Stimulated activated naive CD4-positive, alpha-beta T cell treated with Interleukin-2 at 50 U/mL for 16 hours (primary cell): ENCODE data around the gene PDXDC1.
"Not testable (repeated sequence)": the region's sequence is repeated elsewhere in the genome, so short reads cannot be mapped to it uniquely, and the experiment has no call there.

Source experiments
- DNase-seq: peaks from one replicate; lab custom pipeline; 2025; lab: John Stamatoyannopoulos, UW

Gene PDXDC1

DNA sequence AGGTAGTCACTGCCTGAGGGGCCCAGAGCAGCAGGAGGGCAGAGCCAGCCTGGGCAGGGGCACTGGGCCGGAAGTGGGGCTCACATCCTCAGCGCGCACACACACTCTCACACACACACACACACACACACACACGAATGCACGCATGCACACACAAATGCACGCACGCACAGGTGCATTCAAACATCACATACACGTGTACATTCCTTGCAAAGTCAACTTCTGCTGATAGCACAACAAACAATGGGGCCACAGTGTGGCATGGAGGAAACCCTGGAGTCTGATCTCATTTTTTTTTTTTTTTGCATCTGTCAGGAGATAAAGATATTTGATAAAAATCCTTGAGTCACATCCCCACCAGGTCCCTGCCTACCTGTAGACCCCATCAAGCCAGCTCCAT lies 182.8 kb downstream of the PDXDC1 start:
- not testable (repeated sequence) for DNase-seq

DNA sequence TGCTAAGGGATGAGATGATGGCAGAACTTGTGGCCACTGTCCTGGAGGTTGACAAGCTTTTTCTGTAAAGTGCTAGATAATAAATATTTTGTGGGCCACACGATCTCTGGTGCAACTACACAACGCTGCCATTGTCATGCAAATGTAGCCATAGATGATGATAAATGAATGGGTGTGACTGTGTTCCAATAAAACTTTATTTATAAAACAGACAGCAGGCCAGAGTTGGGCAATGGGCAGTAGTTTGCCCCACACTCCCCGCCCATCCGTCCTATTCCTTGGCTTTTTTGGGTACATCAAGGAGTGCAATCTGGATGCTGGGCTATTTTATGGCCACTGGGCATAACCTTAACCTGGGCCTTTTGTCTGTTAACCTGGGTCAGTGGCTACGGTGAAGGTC lies 184.8 kb downstream of the PDXDC1 start:
- not testable (repeated sequence) for DNase-seq

DNA sequence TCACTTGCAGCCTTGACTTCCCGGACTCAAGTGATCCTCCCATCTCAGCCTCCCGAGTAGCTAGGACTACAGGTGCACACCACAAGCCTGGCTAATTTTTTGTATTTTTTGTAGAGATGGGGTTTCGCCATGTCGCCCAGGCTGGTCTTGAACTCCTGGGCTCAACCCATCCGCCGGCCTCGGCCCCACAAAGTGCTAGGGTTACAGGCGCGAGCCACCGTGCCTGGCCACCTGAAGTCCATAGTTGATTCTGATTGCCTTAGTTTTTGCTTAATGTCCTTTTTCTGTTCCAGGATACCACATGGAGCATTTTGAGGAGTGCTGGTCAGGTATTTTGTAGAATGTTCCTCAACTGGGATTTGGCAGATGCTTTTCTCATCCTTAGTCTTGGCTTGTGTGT lies 185.7 kb downstream of the PDXDC1 start:
- DNase-seq, result not testable (repeated sequence)

DNA sequence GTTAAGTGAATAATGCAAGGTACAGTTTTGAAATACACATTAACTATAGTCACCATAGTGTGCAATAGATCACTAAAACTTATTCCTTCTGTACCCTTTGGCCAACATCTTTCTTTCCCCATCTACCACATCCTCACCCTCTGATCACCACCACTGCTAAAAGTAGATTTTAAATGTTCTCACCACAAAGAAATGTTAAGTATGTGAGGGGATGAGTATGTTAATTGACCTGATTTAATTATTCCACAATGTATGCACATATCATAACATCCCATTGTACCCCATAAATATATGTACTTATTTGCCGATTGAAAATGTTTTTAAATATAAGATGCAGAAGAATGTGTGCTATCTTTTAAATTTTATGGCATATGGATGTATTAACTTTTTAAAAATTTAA lies 188.2 kb downstream of the PDXDC1 start:
- DNase-seq, result not testable (repeated sequence)

DNA sequence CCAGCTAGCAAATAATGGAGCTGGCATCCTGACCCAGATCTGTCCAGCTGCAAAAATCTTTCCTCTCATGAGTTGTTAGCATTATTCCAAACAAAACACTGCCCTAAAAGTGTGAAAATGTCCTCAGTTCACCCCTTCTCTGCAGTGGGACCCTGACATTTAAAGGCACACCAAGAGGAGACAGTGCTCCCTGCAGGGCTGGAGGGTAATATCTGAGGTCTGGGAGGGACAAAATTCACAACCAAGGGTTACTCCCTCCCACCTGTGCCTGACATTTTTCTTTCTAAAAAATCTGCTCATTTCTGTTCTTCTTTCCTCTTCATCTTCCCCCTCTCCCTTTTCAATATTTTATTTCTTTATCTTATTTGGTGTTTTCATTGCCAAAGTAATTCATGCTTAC lies 191.4 kb downstream of the PDXDC1 start:
- DNase-seq, result not testable (repeated sequence)

DNA sequence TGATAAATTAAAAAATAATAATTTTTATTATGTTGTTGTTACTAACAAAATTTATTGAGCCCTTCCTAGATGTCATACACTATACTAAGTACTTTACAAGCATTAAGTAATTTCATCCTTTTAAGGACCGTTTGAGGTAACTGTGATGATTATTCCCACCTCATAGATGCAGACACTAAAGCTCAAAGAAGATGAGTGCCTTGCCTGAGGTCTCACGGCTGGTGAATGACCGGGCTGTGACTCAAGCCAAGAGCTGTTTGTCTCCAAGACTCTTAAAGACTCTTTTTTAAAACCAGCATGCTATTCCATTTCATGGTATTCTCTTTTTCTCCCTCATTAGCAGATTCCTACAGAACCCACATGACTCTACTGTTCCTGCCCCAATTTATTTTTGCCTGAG lies 193.5 kb downstream of the PDXDC1 start:
- not testable (repeated sequence) for DNase-seq

DNA sequence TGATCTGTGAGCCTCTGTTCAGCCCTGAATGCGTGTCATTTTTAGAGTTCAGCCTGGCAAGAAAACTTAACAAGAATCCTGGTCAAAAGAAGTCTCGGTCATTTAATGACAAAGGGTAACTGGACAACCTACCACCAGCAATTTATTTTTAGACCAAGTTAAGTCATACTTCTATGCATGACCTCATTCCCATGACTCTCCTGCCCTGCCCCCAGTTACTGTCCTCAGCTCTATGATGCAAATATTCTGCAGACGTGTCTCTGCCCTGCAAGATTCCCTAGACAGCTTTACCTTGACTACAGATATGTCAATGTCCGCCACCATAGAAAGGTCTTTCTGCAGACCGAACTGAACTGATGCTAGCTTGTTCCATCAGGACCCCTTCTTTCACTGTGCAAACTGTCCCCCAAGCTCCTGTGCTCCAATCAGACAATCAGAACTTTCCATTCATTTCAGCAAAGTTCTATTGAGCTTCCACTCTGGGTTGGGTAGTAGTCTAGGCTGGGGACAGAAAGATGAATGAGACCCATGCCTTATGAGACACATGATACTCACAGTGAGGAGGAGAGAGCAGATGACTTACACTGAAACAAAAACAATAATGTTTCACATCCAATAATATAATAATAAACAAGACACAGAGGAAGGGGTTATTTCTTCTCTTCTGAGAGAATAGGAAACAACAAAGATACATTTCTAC lies 194.3 kb downstream of the PDXDC1 start:
- DNase-seq, result not testable (repeated sequence)

DNA sequence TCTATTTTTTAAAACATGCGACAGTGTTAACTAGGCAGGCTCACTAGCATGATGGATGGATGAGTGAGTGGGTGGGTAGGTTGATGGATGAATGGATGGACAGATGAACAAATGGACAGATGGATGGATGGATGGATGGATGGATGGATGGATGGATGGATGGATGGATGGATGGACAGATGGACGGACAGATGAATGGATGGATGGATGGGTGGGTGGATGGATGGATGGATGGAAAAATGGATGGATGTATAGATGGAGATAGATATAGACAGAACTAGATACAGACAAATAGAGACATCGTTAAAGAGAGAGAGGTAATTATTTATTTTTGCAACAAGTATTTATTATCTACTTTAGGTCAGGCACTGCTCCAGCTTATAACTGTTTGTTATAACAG lies 205.1 kb downstream of the PDXDC1 start:
- not testable (repeated sequence) for DNase-seq

DNA sequence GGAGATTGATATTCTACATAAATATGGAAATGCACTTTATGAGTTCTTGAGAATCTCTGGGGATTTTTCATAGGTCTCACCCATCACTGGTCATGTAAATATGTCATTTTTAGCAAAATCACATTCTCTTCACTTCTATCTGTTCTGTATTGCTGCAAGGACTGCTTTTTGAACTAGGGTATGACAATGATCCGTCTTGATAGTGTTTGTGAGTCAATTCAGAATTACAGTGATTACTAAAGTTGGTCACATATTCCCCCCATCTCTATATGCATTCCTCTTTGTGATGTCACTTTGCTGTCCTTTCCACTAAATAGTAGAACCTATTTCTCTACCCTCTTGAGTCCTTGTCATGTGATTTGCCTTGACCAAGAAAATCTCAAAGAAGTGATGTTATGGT lies 206.1 kb downstream of the PDXDC1 start:
- not testable (repeated sequence) for DNase-seq

DNA sequence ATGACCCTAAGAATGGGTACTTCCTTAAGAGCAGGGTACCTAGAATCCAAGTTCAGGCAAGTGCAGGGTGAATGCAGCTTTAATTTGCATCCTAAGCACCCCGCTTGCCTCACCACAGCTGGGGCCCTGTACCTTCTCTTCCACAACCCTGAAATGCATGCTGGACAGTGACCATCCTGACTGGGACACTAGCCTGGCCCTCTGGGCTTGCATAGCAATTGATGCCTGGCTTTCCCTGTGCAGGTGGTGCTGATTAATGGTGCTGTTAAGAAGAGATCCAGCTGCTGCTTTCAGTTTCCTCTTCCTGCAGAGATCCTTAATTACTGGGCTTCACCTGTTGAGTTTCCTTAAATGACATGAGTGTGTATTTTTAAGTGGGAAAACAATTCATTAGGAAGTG lies 209.2 kb downstream of the PDXDC1 start:
- not testable (repeated sequence) for DNase-seq
